ENCODE data around the gene HYOU1.
"Not testable (repeated sequence)": the region's sequence is repeated elsewhere in the genome, so short reads cannot be mapped to it uniquely, and the experiment has no call there.

The HYOU1 gene

GRCh38 chr11:119057000-119057769 is at the start of gene HYOU1:
Gene HYOU1, minus strand, starts transcription at chr11:119057205. Its CDS starts 1,045 bp downstream, at chr11:119056160.
- peak; percentile 72 for DNase-seq

- DNase-seq, result peak; percentile 78
Measured at GRCh38 chr11:119103793-119104192, 46.8 kb upstream of the HYOU1 start.

GRCh38 chr11:119103161-119103664 is 46.2 kb upstream of the HYOU1 start:
- not testable (repeated sequence) for DNase-seq

- DNase-seq, result peak; percentile 74
Measured at GRCh38 chr11:119101759-119102423, 44.9 kb upstream of the HYOU1 start, which contains the start of gene DPAGT1. Gene DPAGT1, minus strand, starts transcription at chr11:119101853. Its CDS starts 198 bp downstream, at chr11:119101655.

GRCh38 chr11:119100994-119101758 is 44.2 kb upstream of the HYOU1 start:
- no peak for DNase-seq

- no peak for DNase-seq
Measured at GRCh38 chr11:119100246-119100970, 43.4 kb upstream of the HYOU1 start.

- no peak for DNase-seq
Measured at GRCh38 chr11:119099711-119100110, 42.7 kb upstream of the HYOU1 start.

GRCh38 chr11:119095066-119095880 is 38.3 kb upstream of the HYOU1 start:
- peak; percentile 97 for DNase-seq

- DNase-seq, result no peak
Measured at GRCh38 chr11:119094816-119095065, 37.7 kb upstream of the HYOU1 start.

- DNase-seq, result no peak
Measured at GRCh38 chr11:119093942-119094815, 37.2 kb upstream of the HYOU1 start.

GRCh38 chr11:119092880-119093842 is 36.2 kb upstream of the HYOU1 start:
- no peak for DNase-seq

GRCh38 chr11:119091966-119092879 is 35.2 kb upstream of the HYOU1 start:
- no peak for DNase-seq

GRCh38 chr11:119091178-119091577 is 34.2 kb upstream of the HYOU1 start:
- DNase-seq, result no peak

GRCh38 chr11:119089319-119089718 is 32.3 kb upstream of the HYOU1 start:
- no peak for DNase-seq

- no peak for DNase-seq
Measured at GRCh38 chr11:119088406-119088805, 31.4 kb upstream of the HYOU1 start.

- no peak for DNase-seq
Measured at GRCh38 chr11:119087747-119088241, 30.8 kb upstream of the HYOU1 start.

GRCh38 chr11:119087123-119087522 is 30.1 kb upstream of the HYOU1 start:
- no peak for DNase-seq

- no peak for DNase-seq
Measured at GRCh38 chr11:119085437-119085847, 28.4 kb upstream of the HYOU1 start.
